Smooth muscle cell (in vitro differentiated cells): ENCODE data around the gene QKI. TPM values are rescaled to one million over a fixed set of nuclear protein-coding genes. Genes with fewer than 3 reads are reported as not detected.

ENCODE experiments used
- DNase-seq: peaks from one replicate; lab custom pipeline; 2025; ENCODE audit not compliant: unreplicated experiment; lab: John Stamatoyannopoulos, UW
- H2AFZ ChIP-seq: fragments of 200-600 bp; sonication (generic); 2 replicates; pipeline ENCODE4 v1.6.0; 2016; ENCODE audit warnings: antibody characterized with exemption, low read depth, mild to moderate bottlenecking
- H3F3A ChIP-seq: fragments of 200-600 bp; sonication (generic); 2 replicates; pipeline ENCODE4 v1.6.0; 2017; ENCODE audit warnings: antibody characterized with exemption, low read depth
- H3K27ac ChIP-seq: fragments of 200-600 bp; sonication (generic); 2 replicates; pipeline ENCODE4 v1.5.1; 2016; ENCODE audit warnings: low read depth, mild to moderate bottlenecking
- H3K27me3 ChIP-seq: fragments of 200-600 bp; sonication (generic); 2 replicates; pipeline ENCODE4 v1.6.1; 2016; ENCODE audit warnings: low read depth, mild to moderate bottlenecking
- H3K36me3 ChIP-seq: fragments of 200-600 bp; sonication (generic); 2 replicates; pipeline ENCODE4 v1.5.1; 2016; ENCODE audit warnings: low read depth
- H3K4me1 ChIP-seq: fragments of 200-600 bp; sonication (generic); 2 replicates; pipeline ENCODE4 v1.5.1; 2016; ENCODE audit warnings: low read depth
- H3K4me2 ChIP-seq: fragments of 200-600 bp; sonication (generic); 2 replicates; pipeline ENCODE4 v1.6.0; 2016; ENCODE audit warnings: mild to moderate bottlenecking
- H3K4me3 ChIP-seq: fragments of 200-600 bp; sonication (generic); 2 replicates; pipeline ENCODE4 v1.5.1; 2016; ENCODE audit warnings: mild to moderate bottlenecking
- H3K79me2 ChIP-seq: fragments of 200-600 bp; sonication (generic); 2 replicates; pipeline ENCODE4 v1.6.0; 2016; ENCODE audit warnings: low read depth, mild to moderate bottlenecking
- H3K9ac ChIP-seq: fragments of 200-600 bp; sonication (generic); 2 replicates; pipeline ENCODE4 v1.6.0; 2016; ENCODE audit warnings: low read depth
- H3K9me3 ChIP-seq: fragments of 200-600 bp; sonication (generic); replicated peaks from 2 replicates; pipeline ENCODE4 v1.5.1; 2016; ENCODE audit warnings: low read depth
- H4K20me1 ChIP-seq: fragments of 200-600 bp; sonication (generic); 2 replicates; pipeline ENCODE4 v1.6.0; 2016; ENCODE audit warnings: low read depth
- WGBS: methylation state at CpG from one replicate; pipeline ENCODE4 v1.1.7; 2016; ENCODE audit warnings: low lambda C conversion rate; 5-methylcytosine and 5-hydroxymethylcytosine counted together
- polyA plus RNA-seq: library from polyadenylated mRNA; unstranded; fragments of >200 nt; fragmentation: Nextera tagmentation; extraction: Ambion mirVana; gene quantifications from 2 replicates; pipeline ENCODE4 v1.2.1, GENCODE V29; 2016
- total RNA-seq: library from RNA; depleted of rRNA; stranded (reverse); fragments of >200 nt; gene quantifications from 2 replicates; pipeline ENCODE4 v1.2.3, GENCODE V29; 2014
- TF ChIP-seq, protein P1 (sequence below): fragments of 200-600 bp; sonication (generic); IDR thresholded peaks from 2 replicates; pipeline ENCODE4 v1.5.1; 2017; ENCODE audit warnings: borderline replicate concordance, mild to moderate bottlenecking, antibody characterized with exemption; ENCODE audit not compliant: insufficient read depth, poor library complexity, severe bottlenecking

QKI gene
- total and polyA plus RNA-seq, 2 experiments from 2014 or later: 65.1 to 162 TPM

- Histone ChIP-seq H3K4me3 (no peak overlapping the region), H3K36me3 (no peaks in the 10 kb centered on the region), H3K27me3 (no peaks in the 10 kb centered on the region), H3K9ac (no peak overlapping the region), H2AFZ (no peak overlapping the region), H4K20me1 (no peaks in the 10 kb centered on the region), H3F3A (no peaks in the 10 kb centered on the region), H3K9me3 (no peaks in the 10 kb centered on the region), H3K4me1 (peaks cover 18% of the 10 kb centered on the region), H3K4me2 (no peak overlapping the region), H3K27ac (no peak overlapping the region), H3K79me2 (no peaks in the 10 kb centered on the region)
- DNase-seq: no peak
- TF ChIP-seq, protein P1, sequence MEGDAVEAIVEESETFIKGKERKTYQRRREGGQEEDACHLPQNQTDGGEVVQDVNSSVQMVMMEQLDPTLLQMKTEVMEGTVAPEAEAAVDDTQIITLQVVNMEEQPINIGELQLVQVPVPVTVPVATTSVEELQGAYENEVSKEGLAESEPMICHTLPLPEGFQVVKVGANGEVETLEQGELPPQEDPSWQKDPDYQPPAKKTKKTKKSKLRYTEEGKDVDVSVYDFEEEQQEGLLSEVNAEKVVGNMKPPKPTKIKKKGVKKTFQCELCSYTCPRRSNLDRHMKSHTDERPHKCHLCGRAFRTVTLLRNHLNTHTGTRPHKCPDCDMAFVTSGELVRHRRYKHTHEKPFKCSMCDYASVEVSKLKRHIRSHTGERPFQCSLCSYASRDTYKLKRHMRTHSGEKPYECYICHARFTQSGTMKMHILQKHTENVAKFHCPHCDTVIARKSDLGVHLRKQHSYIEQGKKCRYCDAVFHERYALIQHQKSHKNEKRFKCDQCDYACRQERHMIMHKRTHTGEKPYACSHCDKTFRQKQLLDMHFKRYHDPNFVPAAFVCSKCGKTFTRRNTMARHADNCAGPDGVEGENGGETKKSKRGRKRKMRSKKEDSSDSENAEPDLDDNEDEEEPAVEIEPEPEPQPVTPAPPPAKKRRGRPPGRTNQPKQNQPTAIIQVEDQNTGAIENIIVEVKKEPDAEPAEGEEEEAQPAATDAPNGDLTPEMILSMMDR: no peak
- 97% methylated on average over 2 of the region's 2 CpGs for WGBS
Measured at GRCh38 chr6:163400509-163400908, 14.0 kb upstream of the QKI start.

GRCh38 chr6:163401039-163401885 lies 13.3 kb upstream of the QKI start:
- Histone ChIP-seq H4K20me1 (no peaks in the 10 kb centered on the region), H3K36me3 (no peaks in the 10 kb centered on the region), H2AFZ (no peak overlapping the region), H3K9ac (no peak overlapping the region), H3K4me2 (no peak overlapping the region), H3K9me3 (no peaks in the 10 kb centered on the region), H3K27ac (no peak overlapping the region), H3K4me3 (no peak overlapping the region), H3K79me2 (no peaks in the 10 kb centered on the region), H3F3A (no peaks in the 10 kb centered on the region), H3K27me3 (no peaks in the 10 kb centered on the region), H3K4me1 (peaks cover 14% of the 10 kb centered on the region)
- DNase-seq: no peak
- 85% methylated on average over 14 of the region's 14 CpGs for WGBS
- TF ChIP-seq, protein P1: no peak

- H3K9me3 ChIP-seq: no peaks in the 10 kb centered on the region
- no peak overlapping the region for H3K9ac ChIP-seq
- no peaks in the 10 kb centered on the region for H4K20me1 ChIP-seq
Measured at GRCh38 chr6:163402616-163403015, 11.9 kb upstream of the QKI start.

More at GRCh38 chr6:163402616-163403015, 11.9 kb upstream of the QKI start:
- Histone ChIP-seq H3K36me3 (no peaks in the 10 kb centered on the region), H3K27ac (no peak overlapping the region), H3K4me3 (no peak overlapping the region), H3K79me2 (no peaks in the 10 kb centered on the region), H3K4me1 (peaks cover 1% of the 10 kb centered on the region), H3K27me3 (no peaks in the 10 kb centered on the region), H3F3A (no peaks in the 10 kb centered on the region), H3K4me2 (no peak overlapping the region), H2AFZ (no peak overlapping the region)
- TF ChIP-seq, protein P1: no peak
- no peak for DNase-seq
- 94% methylated on average over 7 of the region's 7 CpGs for WGBS
